HL-60 (cell line): ENCODE measurements around the gene STK33.

ENCODE experiments used
- CTCF ChIP-seq: IDR thresholded peaks from one replicate; pipeline ENCODE4 v1.5.1; 2011; ENCODE audit warnings: low read length, control low read depth, inconsistent platforms; ENCODE audit not compliant: insufficient read depth
- GABPA ChIP-seq: IDR thresholded peaks from 2 replicates; pipeline ENCODE4 v1.6.1; 2012; ENCODE audit warnings: low read depth
- POLR2AphosphoS5 ChIP-seq: IDR thresholded peaks from 2 replicates; pipeline ENCODE4 v1.6.1; 2012; ENCODE audit warnings: low read depth
- REST ChIP-seq: IDR thresholded peaks from 2 replicates; pipeline ENCODE4 v1.6.1; 2012; ENCODE audit warnings: low read depth; ENCODE audit not compliant: insufficient replicate concordance
- SPI1 ChIP-seq: IDR thresholded peaks from 2 replicates; pipeline ENCODE4 v1.6.1; 2012; ENCODE audit warnings: low read depth, mild to moderate bottlenecking, borderline replicate concordance

GRCh38 chr11:8527939-8528338 is 66.1 kb downstream of the STK33 start:
- no peak for TF ChIP-seq CTCF
- TF ChIP-seq GABPA, result no peak
- TF ChIP-seq REST, result no peak
- TF ChIP-seq POLR2AphosphoS5, result no peak
- no peak for TF ChIP-seq SPI1
